ENCODE results near the gene GRIP1.
A peak's percentile ranks its signal among the peaks of the same experiment; 100 is the strongest.

GRIP1 gene

GRCh38 chr12:66688846-66689439 lies 10.1 kb upstream of the GRIP1 start:
- DNase-seq, result peak; percentile 42 to 45

GRCh38 chr12:66684222-66684621 lies 5.3 kb upstream of the GRIP1 start:
- DNase-seq, result no peak

- no peak for DNase-seq
Measured at GRCh38 chr12:66683822-66684221, 4.9 kb upstream of the GRIP1 start.

- DNase-seq, result no peak
Measured at GRCh38 chr12:66683073-66683472, 4.2 kb upstream of the GRIP1 start.

DNA sequence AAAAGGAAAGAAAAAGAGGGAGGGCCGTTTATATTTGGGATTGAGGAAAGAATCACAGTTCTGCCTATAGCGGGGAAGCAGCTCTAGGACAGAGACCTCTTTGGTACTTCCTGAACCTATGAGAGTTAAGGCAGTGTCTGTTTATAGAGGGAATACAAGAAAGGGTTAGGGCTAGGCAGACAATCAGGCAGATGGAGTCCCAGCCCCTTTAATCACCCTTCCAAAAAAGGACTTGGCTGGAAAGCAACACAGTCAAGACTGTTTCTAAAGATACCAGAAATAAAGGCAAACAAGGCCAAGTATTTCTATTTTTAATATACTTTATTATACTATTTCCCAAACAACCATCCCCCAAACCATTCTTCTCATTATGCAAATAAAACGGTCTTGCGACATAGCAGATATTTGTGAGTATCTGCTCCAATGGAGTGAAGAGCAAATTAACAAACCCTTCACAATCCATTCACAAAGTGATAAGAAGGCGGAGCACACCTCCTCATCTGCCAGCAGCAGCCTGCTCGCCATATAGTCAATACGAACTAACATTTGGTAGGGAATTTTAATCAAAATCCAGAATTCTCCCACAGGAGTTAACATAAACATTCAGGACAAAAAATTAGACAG lies 697 bp upstream of the GRIP1 start:
- no peak for DNase-seq

DNA sequence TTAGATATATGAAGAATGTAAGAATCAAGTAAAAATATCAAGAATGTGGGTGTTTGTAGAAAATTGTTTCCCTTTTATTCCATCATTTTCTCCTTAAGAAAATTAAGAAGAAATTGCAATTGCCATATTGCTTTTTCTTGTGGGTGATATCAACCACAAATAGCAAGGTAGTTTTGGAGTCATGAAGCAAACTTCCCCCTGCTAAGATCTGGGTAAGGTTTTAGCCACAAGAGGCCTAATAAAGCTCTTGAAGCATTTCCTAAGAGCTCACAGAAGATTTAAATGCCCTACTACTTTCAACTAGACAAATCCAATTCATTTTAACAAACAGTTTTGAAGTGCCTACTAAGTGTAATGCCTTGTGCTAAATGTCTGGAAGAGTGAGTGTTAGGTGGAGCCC lies 2.6 kb downstream of the GRIP1 start:
- peak in 1 of 2 experiments; percentile 2 for DNase-seq

- no peak for DNase-seq
Measured at GRCh38 chr12:66674495-66675122, 4.3 kb downstream of the GRIP1 start.

DNA sequence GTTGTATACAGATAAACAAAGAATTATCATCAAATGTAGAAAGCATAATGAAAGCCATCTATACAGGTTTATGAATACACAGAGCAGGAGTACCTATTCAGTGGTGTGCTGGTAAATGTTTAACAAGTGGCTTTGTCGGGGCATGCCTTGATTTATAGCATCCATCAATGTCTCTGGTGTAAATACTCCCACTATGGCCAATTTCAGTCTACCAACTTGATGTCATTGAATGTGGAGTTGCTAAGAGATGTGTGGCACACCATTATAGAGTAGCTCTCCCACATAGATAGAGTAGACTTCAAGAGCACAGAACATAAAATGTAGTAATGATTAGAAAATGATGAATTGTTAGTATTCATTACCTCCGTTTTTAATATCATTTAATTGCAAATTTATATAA lies 9.3 kb downstream of the GRIP1 start:
- no peak for DNase-seq

- DNase-seq, result no peak
Measured at GRCh38 chr12:66668311-66668710, 10.6 kb downstream of the GRIP1 start.

GRCh38 chr12:66667906-66668305 lies 11.0 kb downstream of the GRIP1 start:
- DNase-seq, result no peak

DNA sequence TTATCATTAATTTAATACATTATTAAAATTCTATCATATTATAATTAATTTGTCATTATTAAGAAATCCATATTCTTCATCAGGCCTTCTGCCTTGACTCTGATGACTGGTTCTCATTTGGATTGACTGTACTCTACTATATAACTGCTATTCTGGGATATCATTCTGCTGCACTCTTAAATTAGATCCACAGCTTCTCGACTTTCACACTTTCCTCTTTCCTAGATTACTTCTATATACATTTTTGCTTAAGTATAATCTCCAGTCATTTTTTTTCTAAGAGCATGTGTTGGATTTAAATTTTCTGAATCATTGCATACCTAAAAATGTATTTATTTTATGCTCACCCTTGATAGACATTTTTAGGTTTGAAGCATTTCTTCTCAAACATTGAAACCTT lies 12.4 kb downstream of the GRIP1 start:
- DNase-seq, result no peak

DNA sequence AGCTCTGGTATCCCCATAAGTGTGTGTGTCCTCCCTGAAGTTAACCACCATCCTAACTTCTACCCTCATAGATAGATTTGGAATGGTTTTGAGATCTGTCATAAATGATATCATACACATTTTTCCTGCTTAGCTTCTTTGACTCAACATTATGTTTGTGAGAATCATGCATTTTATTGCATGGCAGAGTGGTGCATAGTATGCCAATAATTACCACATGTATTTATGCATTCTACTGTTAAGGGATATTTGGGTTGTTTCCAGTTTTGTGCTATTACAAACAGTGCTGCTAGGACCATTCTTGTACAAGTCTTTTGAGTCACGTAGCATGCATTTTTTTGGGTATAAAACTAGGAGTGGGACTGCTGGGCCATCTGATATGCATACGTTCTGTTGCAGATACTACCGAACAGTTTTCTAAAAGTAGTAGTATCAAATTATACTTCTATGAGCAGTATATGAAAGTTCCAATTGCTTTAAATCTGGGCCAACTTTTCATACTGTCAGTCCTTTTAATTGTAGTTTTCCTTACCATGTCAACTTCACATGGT lies 13.4 kb downstream of the GRIP1 start:
- DNase-seq, result no peak

DNA sequence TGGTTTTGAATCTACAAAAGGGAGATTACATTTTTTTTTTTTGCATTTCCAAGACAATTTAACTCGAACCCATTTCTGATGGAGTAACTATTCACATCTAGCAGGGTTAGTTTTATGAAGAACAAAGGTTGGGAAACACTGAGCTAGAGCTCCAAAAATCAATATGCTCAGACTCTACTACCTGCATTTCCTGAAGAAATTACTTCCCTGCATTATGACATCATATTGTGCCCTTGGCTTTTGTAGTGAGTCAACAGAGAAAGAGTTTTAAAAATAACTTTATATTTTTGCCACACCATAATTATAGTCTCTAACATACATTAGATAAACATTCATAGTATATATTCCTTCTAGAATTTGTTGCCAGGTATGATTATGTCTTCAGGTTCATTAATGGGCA lies 14.8 kb downstream of the GRIP1 start:
- DNase-seq, result no peak

- DNase-seq, result no peak
Measured at GRCh38 chr12:66663611-66664010, 15.3 kb downstream of the GRIP1 start.

GRCh38 chr12:66662729-66663128 lies 16.1 kb downstream of the GRIP1 start:
- peak; percentile 12 to 18 for DNase-seq

GRCh38 chr12:66662179-66662578 lies 16.7 kb downstream of the GRIP1 start:
- peak; percentile 15 to 46 for DNase-seq

DNA sequence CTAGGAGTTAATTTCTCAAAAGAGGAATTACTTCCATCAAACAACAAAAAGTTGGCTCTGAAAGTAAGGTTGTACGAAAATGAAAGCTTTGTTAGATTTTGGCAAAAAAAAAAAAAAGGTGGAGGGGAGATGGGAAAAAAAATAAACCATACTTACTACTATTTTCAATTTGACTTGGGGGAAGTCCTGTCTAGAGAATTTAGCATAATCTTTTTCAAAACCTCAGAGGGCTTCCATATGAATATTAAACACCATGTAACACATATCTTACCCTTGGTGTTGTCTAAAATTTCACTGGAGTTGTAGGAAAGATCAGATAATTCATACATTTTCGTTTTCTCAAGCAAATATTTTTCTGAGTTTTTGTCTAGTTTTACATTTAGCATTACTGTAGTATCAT lies 17.5 kb downstream of the GRIP1 start:
- DNase-seq, result no peak

GRCh38 chr12:66653796-66654195 lies 25.1 kb downstream of the GRIP1 start:
- DNase-seq, result no peak

DNA sequence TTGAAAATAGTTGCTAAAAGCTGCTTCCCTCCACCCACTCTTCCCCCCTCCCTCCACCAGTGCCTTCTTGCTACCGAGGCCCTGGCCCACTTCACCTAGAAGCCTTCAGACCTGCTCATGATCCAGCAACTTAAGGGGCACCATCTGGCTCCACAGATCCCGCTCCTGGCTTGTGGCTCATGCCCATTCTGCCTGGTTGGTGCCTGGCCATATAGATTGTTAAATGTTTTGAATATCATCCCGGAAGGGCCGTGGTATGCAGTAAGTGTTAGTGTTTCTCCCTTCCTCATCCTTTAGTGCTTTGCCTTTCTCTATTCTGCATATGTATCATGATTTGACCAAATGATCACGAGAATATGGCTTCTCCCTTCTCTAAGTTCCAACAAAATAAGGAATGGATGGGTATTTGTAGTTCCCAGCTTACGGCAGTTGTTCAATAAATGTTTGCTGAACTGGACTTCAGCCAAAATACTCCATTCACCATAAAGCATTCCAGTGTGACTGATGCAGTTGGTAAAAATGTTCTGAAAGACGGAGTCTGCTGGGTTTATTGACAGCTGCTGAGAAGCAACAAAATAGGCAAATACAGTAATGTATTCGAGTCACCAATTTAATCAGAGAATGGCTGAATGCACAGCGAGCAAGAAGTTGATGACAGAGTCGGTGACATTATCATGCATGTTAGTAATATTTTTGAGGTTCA lies 30.7 kb downstream of the GRIP1 start:
- DNase-seq, result no peak

DNA sequence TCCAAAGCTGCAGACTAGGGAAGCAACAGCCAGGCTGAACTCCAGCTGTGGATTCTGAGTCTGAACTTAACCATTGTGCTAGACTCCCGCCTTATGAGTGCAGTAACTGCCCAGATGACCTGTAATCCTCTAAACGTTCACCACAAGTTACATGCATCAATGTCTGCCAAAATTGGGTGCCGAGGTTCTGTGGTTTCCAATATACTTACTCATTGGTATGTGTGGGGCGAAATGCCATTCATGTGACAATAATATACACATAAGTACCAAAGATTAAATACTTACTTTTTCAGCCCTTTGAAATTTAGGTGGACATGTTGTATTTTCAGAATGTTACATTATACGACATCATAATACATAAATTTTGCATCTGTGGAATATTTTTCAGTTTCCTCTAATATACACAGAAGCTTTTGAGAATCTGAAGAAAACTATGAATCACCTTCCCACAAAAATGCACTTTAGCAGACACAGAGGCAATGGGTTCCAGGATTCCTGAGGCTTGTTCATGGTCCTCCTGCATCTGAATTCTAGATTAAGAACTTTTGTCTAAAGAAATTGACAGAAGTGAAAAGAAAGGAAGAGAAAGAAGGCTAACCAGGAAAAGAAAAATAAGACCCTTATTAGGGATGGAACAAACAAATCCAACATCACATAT lies 31.7 kb downstream of the GRIP1 start:
- no peak for DNase-seq

- no peak for DNase-seq
Measured at GRCh38 chr12:66644151-66644550, 34.7 kb downstream of the GRIP1 start.

DNA sequence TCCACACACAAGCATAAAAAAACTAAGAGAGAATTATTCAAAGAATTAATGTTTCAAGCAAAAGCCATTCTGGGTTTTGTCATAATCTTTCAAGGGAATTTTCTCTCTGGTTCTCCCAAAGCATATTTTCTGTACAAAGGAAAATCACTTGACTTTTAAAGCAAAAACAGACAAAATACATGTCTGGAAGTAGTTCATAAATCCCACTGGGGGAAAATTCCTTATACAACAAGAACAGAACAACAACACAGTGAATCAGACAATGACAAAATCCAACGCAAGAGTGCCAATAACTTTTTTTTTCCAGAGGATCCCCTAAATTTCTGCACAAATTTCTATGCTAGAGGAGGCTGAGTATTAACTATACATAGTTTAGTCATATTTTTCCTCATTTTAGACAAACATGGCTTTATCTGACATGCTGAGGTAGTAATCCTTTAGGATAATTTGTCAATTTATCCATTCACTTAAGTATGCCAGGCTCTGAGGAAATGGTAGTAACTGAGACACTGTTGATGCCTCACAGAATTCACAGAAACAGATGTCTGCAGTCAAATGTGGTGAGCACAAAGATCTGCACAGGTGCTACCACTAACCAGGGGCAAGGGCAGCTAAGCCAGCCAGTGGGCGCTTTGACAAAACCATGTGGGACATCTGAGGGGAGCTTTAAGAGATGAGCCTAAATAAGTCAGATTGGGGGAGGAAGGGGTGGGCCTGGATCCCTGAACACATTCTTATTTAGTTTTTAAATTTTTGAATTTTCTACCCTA lies 38.0 kb downstream of the GRIP1 start:
- DNase-seq, result no peak
